HCT116 (cell line): ENCODE measurements around the gene IRX3. TPM values are rescaled to one million over a fixed set of nuclear protein-coding genes. Genes with fewer than 3 reads are reported as not detected.

Experiments
- ATAC-seq: fragments of 200-7000 bp; cut with Tn5 transposase; 2 replicates; pipeline ENCODE4 v1.9.1; 2020; ENCODE audit warnings: mild to moderate bottlenecking, moderate library complexity
- BruUV-seq: library from RNA; stranded (reverse); fragments of 400-500 nt; replicated peaks from 2 replicates; lab custom pipeline; 2021; lab: Mats Ljungman, UMichigan
- CTCF ChIA-PET: fragments of 300-600 bp; sonication (Branson Sonifier 250); formaldehyde crosslinking; loops from one replicate; lab custom pipeline; 2021; ENCODE audit warnings: antibody characterized with exemption; lab: Charles Lee
- POLR2A ChIA-PET: fragments of 300-600, 350-600 bp; sonication (Branson Sonifier 250); formaldehyde crosslinking; loops from one replicate; lab custom pipeline; 2021; ENCODE audit warnings: antibody characterized with exemption; lab: Charles Lee
- RAD21 ChIA-PET, 2 experiments: fragments of 300-600 bp; sonication (Branson Sonifier 250); formaldehyde crosslinking; loops; one replicate each; lab custom pipeline; 2023; ENCODE audit warnings: low total read pairs in 2 of 2; ENCODE audit not compliant: uncharacterized antibody in 2 of 2, unreplicated experiment in 2 of 2, low non-redundant PET in 1 of 2; lab: Charles Lee
- DNase-seq: peaks from one replicate; pipeline ENCODE4 v3.0.0-alpha.2; 2010; ENCODE audit warnings: low read depth, low spot score
- H2AFZ ChIP-seq: fragments of 200-600 bp; shearing (Covaris generic), sonication (generic); 2 replicates; pipeline ENCODE4 v1.6.1; 2017; ENCODE audit warnings: low read depth, mixed run types, mixed read lengths, antibody characterized with exemption, low read length; ENCODE audit not compliant: poor library complexity, severe bottlenecking
- H3K27ac ChIP-seq: 2 replicates; pipeline ENCODE4 v1.5.1; 2012; ENCODE audit warnings: low read depth, low read length
- H3K27me3 ChIP-seq: fragments of 200-600 bp; sonication (generic); 2 replicates; pipeline ENCODE4 v1.6.1; 2016; ENCODE audit warnings: mixed run types, low read length, mixed read lengths; ENCODE audit not compliant: insufficient read depth
- H3K36me3 ChIP-seq, 2 experiments: fragments of 200-500 bp in 1 of 2; fragments of 200-600 bp in 1 of 2; sonication (Bioruptor generic) in 1 of 2; sonication (generic) in 1 of 2; 2 replicates each; pipeline versions ENCODE4 v1.5.1 to v1.6.1; 2014 to 2016; ENCODE audit warnings: low read length in 2 of 2, inconsistent platforms in 1 of 2, mixed read lengths in 1 of 2, mixed run types in 1 of 2; ENCODE audit not compliant: insufficient read depth in 2 of 2, control insufficient read depth in 1 of 2
- H3K4me1 ChIP-seq, 2 experiments: fragments of 200-600 bp in 1 of 2; sonication (generic) in 1 of 2; 2 replicates each; pipeline versions ENCODE4 v1.5.1 to v1.6.1; 2012 to 2017; ENCODE audit warnings: low read length in 2 of 2, inconsistent platforms in 1 of 2, mild to moderate bottlenecking in 1 of 2, mixed read lengths in 1 of 2, mixed run types in 1 of 2, moderate library complexity in 1 of 2; ENCODE audit not compliant: insufficient read depth in 2 of 2, control insufficient read depth in 1 of 2
- H3K4me2 ChIP-seq: fragments of 200-600 bp; sonication (generic); 2 replicates; pipeline ENCODE4 v1.6.1; 2017; ENCODE audit warnings: mixed run types, low read length, mixed read lengths
- H3K4me3 ChIP-seq, 2 experiments: fragments of 200-600 bp in 1 of 2; sonication (generic) in 1 of 2; replicated peaks in 1 of 2; 2 replicates each; pipeline ENCODE4 v1.5.1; 2011 to 2016; ENCODE audit warnings: low read length in 2 of 2, control low read depth in 1 of 2, low read depth in 1 of 2, mild to moderate bottlenecking in 1 of 2, mixed read lengths in 1 of 2, mixed run types in 1 of 2
- H3K79me2 ChIP-seq: fragments of 200-600 bp; sonication (generic); 2 replicates; pipeline ENCODE4 v1.6.1; 2017; ENCODE audit warnings: mild to moderate bottlenecking, mixed run types, low read length, moderate library complexity, mixed read lengths; ENCODE audit not compliant: insufficient read depth
- H3K9ac ChIP-seq: fragments of 200-600 bp; sonication (generic); 2 replicates; pipeline ENCODE4 v1.6.1; 2016; ENCODE audit warnings: low read length, mixed read lengths
- H3K9me2 ChIP-seq: fragments of 200-600 bp; sonication (generic), shearing (Covaris generic); 2 replicates; pipeline ENCODE4 v1.6.1; 2017; ENCODE audit warnings: mixed run types, mild to moderate bottlenecking, moderate library complexity; ENCODE audit not compliant: insufficient read depth
- H3K9me3 ChIP-seq, 2 experiments: fragments of 200-500 bp in 1 of 2; fragments of 200-600 bp in 1 of 2; sonication (Bioruptor generic) in 1 of 2; sonication (generic) in 1 of 2; 2 replicates each; pipeline ENCODE4 v1.6.1; 2014 to 2017; ENCODE audit warnings: low read length in 2 of 2, mixed read lengths in 2 of 2, inconsistent platforms in 1 of 2, low read depth in 1 of 2, mild to moderate bottlenecking in 1 of 2, mixed run types in 1 of 2, moderate library complexity in 1 of 2; ENCODE audit not compliant: control insufficient read depth in 1 of 2, insufficient read depth in 1 of 2
- H4K20me1 ChIP-seq: fragments of 200-600 bp; sonication (generic), shearing (Covaris generic); 2 replicates; pipeline ENCODE4 v1.6.1; 2017; ENCODE audit warnings: mixed run types, mild to moderate bottlenecking, moderate library complexity; ENCODE audit not compliant: insufficient read depth
- ATF3 ChIP-seq: IDR thresholded peaks from 2 replicates; pipeline ENCODE4 v1.6.1; 2012
- CBX3 ChIP-seq: IDR thresholded peaks from 2 replicates; pipeline ENCODE4 v1.6.1; 2012; ENCODE audit warnings: low read depth
- EZH2phosphoT487 ChIP-seq: fragments of 200-600 bp; IDR thresholded peaks from 2 replicates; pipeline ENCODE4 v1.6.1; 2018; ENCODE audit warnings: antibody characterized with exemption, borderline replicate concordance
- FOSL1 ChIP-seq: IDR thresholded peaks from 2 replicates; pipeline ENCODE4 v1.6.1; 2012; ENCODE audit warnings: low read depth
- JUND ChIP-seq: IDR thresholded peaks from 2 replicates; pipeline ENCODE4 v1.6.1; 2012
- MAX ChIP-seq: IDR thresholded peaks from 2 replicates; pipeline ENCODE4 v1.6.1; 2012
- POLR2A ChIP-seq: IDR thresholded peaks from 2 replicates; pipeline ENCODE4 v1.7.0; 2011; ENCODE audit warnings: borderline replicate concordance; ENCODE audit not compliant: insufficient read depth, insufficient read length; ENCODE audit errors: extremely low read depth
- POLR2AphosphoS5 ChIP-seq: IDR thresholded peaks from 2 replicates; pipeline ENCODE4 v1.6.1; 2011; ENCODE audit warnings: mild to moderate bottlenecking, low read depth, low read length, moderate library complexity
- RAD21 ChIP-seq: IDR thresholded peaks from 2 replicates; pipeline ENCODE4 v1.6.1; 2012; ENCODE audit warnings: low read depth, mild to moderate bottlenecking
- REST ChIP-seq: IDR thresholded peaks from 2 replicates; pipeline ENCODE4 v1.6.1; 2012; ENCODE audit warnings: low read depth
- SP1 ChIP-seq: IDR thresholded peaks from 2 replicates; pipeline ENCODE4 v1.6.1; 2012; ENCODE audit warnings: low read depth
- SRF ChIP-seq: IDR thresholded peaks from 2 replicates; pipeline ENCODE4 v1.6.1; 2012; ENCODE audit warnings: low read depth
- ZBTB33 ChIP-seq: IDR thresholded peaks from 2 replicates; pipeline ENCODE4 v1.6.1; 2011; ENCODE audit warnings: mild to moderate bottlenecking, low read length, moderate library complexity; ENCODE audit not compliant: insufficient replicate concordance; ENCODE audit errors: extremely low read depth
- ZFX ChIP-seq: fragments of 450-650 bp; IDR thresholded peaks from 2 replicates; pipeline ENCODE4 v1.6.1; 2017
- ZNF274 ChIP-seq: fragments of 200-500 bp; sonication (Bioruptor generic); IDR thresholded peaks from 2 replicates; pipeline ENCODE4 v1.6.1; 2014; ENCODE audit warnings: mild to moderate bottlenecking, low read depth, low read length, inconsistent platforms
- intact Hi-C: fragments of 100-400 bp; cut with micrococcal nuclease; formaldehyde crosslinking; loops from 2 replicates; pipeline ENCODE4 v1.10.0; 2022
- total RNA-seq: library from RNA; stranded (reverse); gene quantifications from one replicate; pipeline ENCODE4 v1.2.1, GENCODE V29; 2021; ENCODE audit not compliant: unreplicated experiment

Gene IRX3
- total RNA-seq, 1 experiment from 2014 or later: 2.0 TPM

GRCh38 chr16:54289242-54289944 is 2.8 kb upstream of the IRX3 start:
- H3K4me3 ChIP-seq: no peak overlapping the region
- peaks cover 7 to 13% of the 10 kb centered on the region in 2 experiments; a peak in 3 of 4 replicates for H3K4me1 ChIP-seq
- H3K27me3 ChIP-seq: no peaks in the 10 kb centered on the region
- no peaks in the 10 kb centered on the region for H3K9me2 ChIP-seq
- no peaks in the 10 kb centered on the region for H3K9me3 ChIP-seq
- ChIA-PET POLR2A (no interaction called here), RAD21 (no interaction called here), CTCF (no interaction called here)
- TF ChIP-seq EZH2phosphoT487 (no peak), REST (no peak), ZBTB33 (no peak), SP1 (no peak), SRF (no peak), CBX3 (no peak), FOSL1 (no peak), ATF3 (no peak), RAD21 (no peak), POLR2A (no peak), POLR2AphosphoS5 (no peak), ZNF274 (no peak), ZFX (no peak), JUND (no peak), MAX (no peak)
- ATAC-seq (no peak), DNase-seq (no peak)
- no peaks in the 10 kb centered on the region for H4K20me1 ChIP-seq
- no peaks in the 10 kb centered on the region for H3K36me3 ChIP-seq
- intact Hi-C loops: loop anchor here (10.0 kb wide), 3 partner anchors 395 to 665 kb away; no protein-coding TSS in a partner anchor
- H3K4me2 ChIP-seq: no peak overlapping the region
- no TSS peak for BruUV-seq
- no peak overlapping the region for H2AFZ ChIP-seq
- H3K9ac ChIP-seq: no peak overlapping the region
- H3K79me2 ChIP-seq: no peaks in the 10 kb centered on the region
- no peak overlapping the region for H3K27ac ChIP-seq
